Measurements from ENCODE around the gene UTP14A. TPM values are rescaled to one million over a fixed set of nuclear protein-coding genes. Genes with fewer than 3 reads are reported as not detected.

The UTP14A gene
- total RNA-seq, 1 donor from 2014 or later: 9.8 TPM

Other genes starting within 250 kb of the UTP14A start
- gene XPNPEP2, start 167.2 kb upstream of the UTP14A start, total RNA-seq (ENCODE audit: unreplicated experiment): not detected
- gene SASH3, start 126.2 kb upstream of the UTP14A start, total RNA-seq (ENCODE audit: unreplicated experiment): not detected
- 62.0 TPM for gene ZDHHC9, start 62.3 kb upstream of the UTP14A start, total RNA-seq (ENCODE audit: unreplicated experiment)
- gene BCORL1, start 76.5 kb downstream of the UTP14A start, total RNA-seq (ENCODE audit: unreplicated experiment): 14.7 TPM
- 0.10 TPM for gene ELF4, start 204.3 kb downstream of the UTP14A start, total RNA-seq (ENCODE audit: unreplicated experiment)